ENCODE measurements around the gene PPM1N. TPM values are rescaled to one million over a fixed set of nuclear protein-coding genes. Genes with fewer than 3 reads are reported as not detected.

Gene PPM1N
- total RNA-seq, 2 donors from 2014 or later = 3.2 to 3.5 TPM

- peak; percentile 94 for DNase-seq
- H3K36me3 ChIP-seq (ENCODE audit: control insufficient read depth, insufficient read depth, low read length) = peaks cover 84% of the 10 kb centered on the region
These were observed 25.5 kb downstream of the PPM1N start for GRCh38 chr19:45523642-45524256.

GRCh38 chr19:45524575-45525129 lies 26.4 kb downstream of the PPM1N start:
- H3K27ac Mint-ChIP-seq = no peak overlapping the region
- no peak for TF ChIP-seq CTCF (conservative IDR thresholded peaks at IDR 0.05)
- no peak overlapping the region for H3K9ac ChIP-seq (ENCODE audit: extremely low read depth, low read length, poor library complexity, severe bottlenecking)
- no peaks in the 10 kb centered on the region for H3K9me3 Mint-ChIP-seq
- no peaks in the 10 kb centered on the region for H3K4me1 ChIP-seq (ENCODE audit: control insufficient read depth, insufficient read depth, low read length)
- no peak overlapping the region for H3K4me3 Mint-ChIP-seq
- no peak overlapping the region for H3K4me3 ChIP-seq (ENCODE audit: low read length)
- H3K27me3 Mint-ChIP-seq (ENCODE audit: insufficient read depth) = peaks cover 7% of the 10 kb centered on the region
- H3K27ac ChIP-seq (ENCODE audit: low read depth, low read length) = no peak overlapping the region
- peaks cover 4% of the 10 kb centered on the region for H3K4me1 Mint-ChIP-seq
- H3K9me3 ChIP-seq (ENCODE audit: control insufficient read depth, low read length) = no peaks in the 10 kb centered on the region
- DNase-seq = no peak
- peaks cover 53% of the 10 kb centered on the region for H3K36me3 Mint-ChIP-seq (ENCODE audit: low read depth)
- no peaks in the 10 kb centered on the region for H3K27me3 ChIP-seq (ENCODE audit: control insufficient read depth, insufficient read depth, low read length, poor library complexity, severe bottlenecking)
- H3K36me3 ChIP-seq (ENCODE audit: control insufficient read depth, insufficient read depth, low read length) = peaks cover 84% of the 10 kb centered on the region
- WGBS, 2 experiments (ENCODE audit: insufficient coverage in 1 of 2, insufficient read length in 1 of 2) = 96% methylated on average over 10 to 15 of the region's 15 CpGs

More at GRCh38 chr19:45523642-45524256, 25.5 kb downstream of the PPM1N start:
- peak; percentile 91 for TF ChIP-seq CTCF (conservative IDR thresholded peaks at IDR 0.05)
- Mint-ChIP-seq H3K27me3 (ENCODE audit: insufficient read depth) (peaks cover under 1% of the 10 kb centered on the region), H3K36me3 (ENCODE audit: low read depth) (peaks cover 53% of the 10 kb centered on the region), H3K4me1 (peaks cover 4% of the 10 kb centered on the region), H3K27ac (peak overlapping the region; percentile 77), H3K4me3 (no peak overlapping the region), H3K9me3 (no peaks in the 10 kb centered on the region)
- H3K4me3 ChIP-seq (ENCODE audit: low read length) = no peak overlapping the region
- 59 to 83% methylated on average over 3 to 9 of the region's 9 CpGs for WGBS, 2 experiments (ENCODE audit: insufficient coverage in 1 of 2, insufficient read length in 1 of 2)
- H3K4me1 ChIP-seq (ENCODE audit: control insufficient read depth, insufficient read depth, low read length) = no peaks in the 10 kb centered on the region
- no peak overlapping the region for H3K9ac ChIP-seq (ENCODE audit: extremely low read depth, low read length, poor library complexity, severe bottlenecking)
- H3K9me3 ChIP-seq (ENCODE audit: control insufficient read depth, low read length) = no peaks in the 10 kb centered on the region
- H3K27me3 ChIP-seq (ENCODE audit: control insufficient read depth, insufficient read depth, low read length, poor library complexity, severe bottlenecking) = no peaks in the 10 kb centered on the region
- no peak overlapping the region for H3K27ac ChIP-seq (ENCODE audit: low read depth, low read length)

GRCh38 chr19:45526143-45526542 lies 27.9 kb downstream of the PPM1N start:
- no peak overlapping the region for H3K27ac ChIP-seq (ENCODE audit: low read depth, low read length)
- Mint-ChIP-seq H3K27ac (no peak overlapping the region), H3K9me3 (peaks cover 2% of the 10 kb centered on the region), H3K36me3 (ENCODE audit: low read depth) (peaks cover 46% of the 10 kb centered on the region), H3K4me1 (peaks cover 4% of the 10 kb centered on the region), H3K4me3 (no peak overlapping the region), H3K27me3 (ENCODE audit: insufficient read depth) (peaks cover 15% of the 10 kb centered on the region)
- no peaks in the 10 kb centered on the region for H3K27me3 ChIP-seq (ENCODE audit: control insufficient read depth, insufficient read depth, low read length, poor library complexity, severe bottlenecking)
- H3K36me3 ChIP-seq (ENCODE audit: control insufficient read depth, insufficient read depth, low read length) = peaks cover 72% of the 10 kb centered on the region
- no peak overlapping the region for H3K9ac ChIP-seq (ENCODE audit: extremely low read depth, low read length, poor library complexity, severe bottlenecking)
- H3K9me3 ChIP-seq (ENCODE audit: control insufficient read depth, low read length) = peaks cover 2% of the 10 kb centered on the region
- TF ChIP-seq CTCF (conservative IDR thresholded peaks at IDR 0.05) = no peak
- 94 to 100% methylated on average over 4 to 6 of the region's 9 CpGs for WGBS, 2 experiments (ENCODE audit: insufficient coverage in 1 of 2, insufficient read length in 1 of 2)
- peak; percentile 94 for DNase-seq
- no peak overlapping the region for H3K4me3 ChIP-seq (ENCODE audit: low read length)
- H3K4me1 ChIP-seq (ENCODE audit: control insufficient read depth, insufficient read depth, low read length) = no peaks in the 10 kb centered on the region

Measured in endodermal cell (in vitro differentiated cells).